Activated naive CD8-positive, alpha-beta T cell treated with anti-CD3 and anti-CD28 coated beads, Interleukin-2, amount 10 ng/mL, durations not matched to agents 7 days and 5 days (primary cell): ENCODE data around the gene CRADD. TPM values are rescaled to one million over a fixed set of nuclear protein-coding genes. Genes with fewer than 3 reads are reported as not detected.

Source experiments
- ATAC-seq: fragments of 150-1000 bp; cut with Tn5 transposase; one replicate; pipeline ENCODE4 v1.10.0; 2021; ENCODE audit warnings: low read depth, moderate library complexity
- POLR2A ChIA-PET: fragments of 350-600 bp; sonication (Branson Sonifier 250); formaldehyde crosslinking; loops from one replicate; lab custom pipeline; 2021; ENCODE audit warnings: antibody characterized with exemption; lab: Charles Lee
- DNase-seq: peaks from one replicate; pipeline ENCODE4 v3.0.0; 2021
- H3K27ac Mint-ChIP-seq: one replicate; pipeline ENCODE4 v1.8.0; 2022; ENCODE audit warnings: mild to moderate bottlenecking, mixed read lengths
- H3K27me3 Mint-ChIP-seq: one replicate; pipeline ENCODE4 v1.8.0; 2022; ENCODE audit warnings: mild to moderate bottlenecking, moderate library complexity, mixed read lengths
- H3K36me3 Mint-ChIP-seq: one replicate; pipeline ENCODE4 v1.8.0; 2021; ENCODE audit warnings: mild to moderate bottlenecking, mixed read lengths
- H3K4me1 Mint-ChIP-seq: one replicate; pipeline ENCODE4 v1.8.0; 2021; ENCODE audit warnings: mixed read lengths
- H3K4me3 Mint-ChIP-seq: one replicate; pipeline ENCODE4 v1.8.0; 2022; ENCODE audit warnings: mild to moderate bottlenecking, moderate library complexity, mixed read lengths
- H3K9me3 Mint-ChIP-seq: one replicate; pipeline ENCODE4 v1.8.0; 2021; ENCODE audit warnings: mixed read lengths
- total RNA-seq, 2 experiments: library from RNA; stranded (reverse); gene quantifications; one replicate each; pipeline ENCODE4 v1.2.3, GENCODE V29; 2021

Gene CRADD
- total RNA-seq, 2 experiments from 2014 or later, result 11.3 to 11.5 TPM

- DNase-seq (no peak), ATAC-seq (no peak)
- POLR2A ChIA-PET, result no interaction called here
- H3K9me3 Mint-ChIP-seq, result peaks cover 3% of the 10 kb centered on the region
- H3K4me1 Mint-ChIP-seq, result peaks cover 4% of the 10 kb centered on the region
- H3K27me3 Mint-ChIP-seq, result no peaks in the 10 kb centered on the region
- H3K36me3 Mint-ChIP-seq, result peaks cover 2% of the 10 kb centered on the region
- H3K4me3 Mint-ChIP-seq, result no peak overlapping the region
- no peak overlapping the region for H3K27ac Mint-ChIP-seq
Measured at GRCh38 chr12:93812626-93813025, 135.5 kb downstream of the CRADD start.

DNA sequence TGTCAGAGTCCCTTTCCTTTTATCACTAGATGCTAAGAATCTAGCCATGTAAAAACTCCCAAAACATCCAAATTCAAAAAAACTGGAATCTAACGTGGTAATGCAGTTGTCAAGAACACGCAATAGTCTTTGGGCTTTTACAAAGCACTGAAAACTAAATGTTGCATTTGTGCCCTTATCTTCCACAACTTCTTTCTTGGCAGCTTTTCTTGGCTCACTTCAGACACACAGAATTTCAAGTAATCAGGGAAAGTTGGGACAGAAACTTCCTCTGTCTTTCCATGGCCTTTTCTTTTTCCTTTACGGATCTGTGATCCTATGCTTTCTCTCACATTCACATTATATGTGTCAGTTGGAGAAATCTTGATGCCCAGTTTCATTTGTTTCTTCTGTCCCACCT is 136.0 kb downstream of the CRADD start:
- POLR2A ChIA-PET, result no interaction called here
- ATAC-seq, result no peak

DNA sequence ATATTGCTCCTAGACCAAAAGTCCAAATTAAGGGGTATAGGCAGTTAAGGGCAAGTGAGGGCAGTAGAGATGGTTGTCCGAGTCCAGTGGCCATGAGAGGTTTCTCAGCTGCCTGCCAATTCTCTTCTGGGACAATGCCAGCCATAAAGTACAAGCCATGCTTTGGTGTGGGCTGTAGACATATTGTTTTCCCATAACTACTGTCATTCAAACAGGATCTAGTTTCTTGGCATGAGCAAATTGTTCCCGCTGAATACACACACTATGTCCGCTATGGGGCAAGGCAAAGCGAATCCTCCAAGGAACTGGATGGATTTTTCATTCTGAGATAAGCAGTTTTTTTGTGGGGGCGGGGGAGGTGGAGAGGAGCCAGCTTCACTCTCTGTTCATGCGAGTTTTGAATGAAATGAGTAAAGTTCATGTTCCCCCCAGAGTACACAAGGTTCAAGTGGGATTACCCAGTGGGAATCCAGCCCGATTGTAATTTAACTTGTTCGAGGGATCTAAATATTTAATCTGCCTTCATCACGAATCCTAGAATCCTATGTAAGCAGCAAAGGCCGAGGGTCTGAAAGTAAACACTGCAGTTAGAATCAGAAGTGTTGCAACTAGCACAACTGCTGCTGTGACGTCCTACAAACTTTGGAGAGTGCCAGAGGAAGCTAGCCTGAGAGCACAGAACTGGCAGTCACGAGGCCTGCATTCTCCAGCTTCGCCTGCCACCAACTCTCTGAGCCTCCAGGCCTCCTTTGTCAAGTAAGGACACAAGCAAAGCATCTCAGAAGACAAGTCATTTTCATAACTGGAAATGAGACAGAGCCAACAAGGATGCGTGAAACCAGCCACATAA is 137.0 kb downstream of the CRADD start:
- DNase-seq, result no peak
- H3K27me3 Mint-ChIP-seq, result no peaks in the 10 kb centered on the region
- H3K36me3 Mint-ChIP-seq, result no peaks in the 10 kb centered on the region
- peaks cover 3% of the 10 kb centered on the region for H3K9me3 Mint-ChIP-seq
- POLR2A ChIA-PET, result no interaction called here
- no peak overlapping the region for H3K4me3 Mint-ChIP-seq
- peaks cover 4% of the 10 kb centered on the region for H3K4me1 Mint-ChIP-seq
- ATAC-seq, result no peak
- no peak overlapping the region for H3K27ac Mint-ChIP-seq

More for the DNA sequence above, 136.0 kb downstream of the CRADD start:
- Mint-ChIP-seq H3K4me1 (peaks cover 4% of the 10 kb centered on the region), H3K4me3 (no peak overlapping the region), H3K36me3 (no peaks in the 10 kb centered on the region), H3K27me3 (no peaks in the 10 kb centered on the region), H3K9me3 (peaks cover 3% of the 10 kb centered on the region), H3K27ac (no peak overlapping the region)
- DNase-seq, result no peak

GRCh38 chr12:93818488-93819049 is 141.4 kb downstream of the CRADD start:
- Mint-ChIP-seq H3K4me3 (no peak overlapping the region), H3K9me3 (peaks cover 4% of the 10 kb centered on the region), H3K27ac (no peak overlapping the region), H3K36me3 (peaks cover 7% of the 10 kb centered on the region), H3K27me3 (no peaks in the 10 kb centered on the region), H3K4me1 (peaks cover 3% of the 10 kb centered on the region)
- POLR2A ChIA-PET, result interaction anchor here (0.7 kb wide), 1 partner anchor 234 kb away, joined by 5 read pairs; no protein-coding TSS in a partner anchor
- ATAC-seq (no peak), DNase-seq (no peak)

GRCh38 chr12:93819050-93819491 is 141.9 kb downstream of the CRADD start:
- peaks cover 4% of the 10 kb centered on the region for H3K9me3 Mint-ChIP-seq
- peaks cover 3% of the 10 kb centered on the region for H3K4me1 Mint-ChIP-seq
- H3K36me3 Mint-ChIP-seq, result peaks cover 7% of the 10 kb centered on the region
- POLR2A ChIA-PET, result no interaction called here
- H3K27ac Mint-ChIP-seq, result no peak overlapping the region
- ATAC-seq (no peak), DNase-seq (no peak)
- H3K27me3 Mint-ChIP-seq, result no peaks in the 10 kb centered on the region
- H3K4me3 Mint-ChIP-seq, result no peak overlapping the region

DNA sequence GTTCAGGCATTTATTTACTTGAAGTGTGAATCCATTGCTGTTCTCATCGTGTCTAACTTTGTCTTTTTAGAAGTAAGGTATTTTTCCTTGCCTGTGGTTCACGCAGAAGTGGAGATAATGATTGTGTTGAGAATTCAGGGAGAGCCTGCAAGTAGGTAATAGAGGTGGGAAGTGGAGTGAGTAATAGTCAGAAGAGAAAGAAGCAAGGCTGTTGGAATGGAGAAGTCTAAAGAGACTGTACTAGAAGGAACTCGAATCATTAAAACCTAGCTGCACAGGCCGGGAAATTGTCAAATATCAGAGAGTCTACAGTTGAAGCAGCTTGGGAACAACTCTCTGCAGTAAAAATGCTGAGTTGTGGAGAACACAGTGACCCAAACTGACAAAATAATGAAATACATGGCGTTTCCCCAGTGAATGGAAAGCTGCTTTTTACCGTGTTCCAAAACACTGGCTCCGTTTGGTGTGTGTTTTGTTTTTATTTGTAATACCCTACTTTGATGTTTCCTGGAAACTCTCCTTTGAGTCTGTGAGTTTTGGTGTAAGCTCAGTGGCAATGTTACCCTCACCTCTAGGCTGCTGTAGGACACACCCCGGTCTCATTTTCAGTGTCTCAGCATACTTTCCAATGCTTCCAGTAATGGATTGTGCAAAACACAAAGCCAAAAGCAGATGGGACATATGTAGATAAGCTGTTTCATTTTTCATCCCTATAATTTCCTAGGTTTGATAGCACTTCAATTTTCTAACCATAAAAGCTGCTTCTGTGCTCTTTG is 146.6 kb downstream of the CRADD start:
- Mint-ChIP-seq H3K9me3 (peaks cover 2% of the 10 kb centered on the region), H3K4me3 (no peak overlapping the region), H3K27me3 (no peaks in the 10 kb centered on the region), H3K27ac (no peak overlapping the region), H3K36me3 (peaks cover 7% of the 10 kb centered on the region), H3K4me1 (peaks cover 3% of the 10 kb centered on the region)
- no peak for ATAC-seq
- DNase-seq, result no peak
- POLR2A ChIA-PET, result no interaction called here

- H3K36me3 Mint-ChIP-seq, result peaks cover 6% of the 10 kb centered on the region
- H3K27me3 Mint-ChIP-seq, result no peaks in the 10 kb centered on the region
- H3K4me1 Mint-ChIP-seq, result peaks cover 3% of the 10 kb centered on the region
- DNase-seq (no peak), ATAC-seq (no peak)
- POLR2A ChIA-PET, result no interaction called here
- H3K4me3 Mint-ChIP-seq, result no peak overlapping the region
- no peak overlapping the region for H3K27ac Mint-ChIP-seq
- peaks cover 2% of the 10 kb centered on the region for H3K9me3 Mint-ChIP-seq
Measured at GRCh38 chr12:93824514-93825500, 147.6 kb downstream of the CRADD start.

GRCh38 chr12:93825501-93825888 is 148.3 kb downstream of the CRADD start:
- Mint-ChIP-seq H3K27ac (no peak overlapping the region), H3K36me3 (peaks cover 2% of the 10 kb centered on the region), H3K27me3 (no peaks in the 10 kb centered on the region), H3K9me3 (peaks cover 2% of the 10 kb centered on the region), H3K4me1 (peaks cover 3% of the 10 kb centered on the region), H3K4me3 (no peak overlapping the region)
- no peak for DNase-seq
- POLR2A ChIA-PET, result no interaction called here
- no peak for ATAC-seq

- no peak for DNase-seq
- no peak overlapping the region for H3K4me3 Mint-ChIP-seq
- no peak overlapping the region for H3K27ac Mint-ChIP-seq
- peaks cover 2% of the 10 kb centered on the region for H3K9me3 Mint-ChIP-seq
- peaks cover 3% of the 10 kb centered on the region for H3K4me1 Mint-ChIP-seq
- no peaks in the 10 kb centered on the region for H3K27me3 Mint-ChIP-seq
- POLR2A ChIA-PET, result no interaction called here
- peaks cover 2% of the 10 kb centered on the region for H3K36me3 Mint-ChIP-seq
- no peak for ATAC-seq
Measured at GRCh38 chr12:93825931-93826555, 148.9 kb downstream of the CRADD start.

GRCh38 chr12:93827179-93827578 is 150.0 kb downstream of the CRADD start:
- peaks cover 2% of the 10 kb centered on the region for H3K36me3 Mint-ChIP-seq
- ATAC-seq, result no peak
- POLR2A ChIA-PET, result no interaction called here
- no peak for DNase-seq
- no peaks in the 10 kb centered on the region for H3K27me3 Mint-ChIP-seq
- H3K4me1 Mint-ChIP-seq, result peaks cover 4% of the 10 kb centered on the region
- H3K9me3 Mint-ChIP-seq, result no peaks in the 10 kb centered on the region
- no peak overlapping the region for H3K4me3 Mint-ChIP-seq
- no peak overlapping the region for H3K27ac Mint-ChIP-seq

DNA sequence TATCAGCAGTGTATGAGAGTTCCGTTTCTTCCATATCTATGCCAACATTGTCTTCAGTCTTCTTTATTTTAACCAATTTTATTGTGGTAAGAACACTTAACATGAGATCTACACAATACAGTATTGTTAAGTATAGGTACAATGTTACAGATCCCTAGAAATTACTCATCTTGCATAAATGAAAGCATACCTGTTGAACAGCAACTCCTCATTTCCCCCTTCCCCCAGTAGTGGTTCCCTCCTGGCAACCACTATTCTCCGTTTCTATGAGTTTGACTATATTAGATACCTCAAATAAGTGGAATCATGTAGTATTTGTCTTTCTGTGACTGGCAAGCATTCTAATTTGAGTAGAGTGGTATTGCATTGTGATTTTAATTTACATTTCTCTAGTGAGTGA is 150.5 kb downstream of the CRADD start:
- POLR2A ChIA-PET, result no interaction called here
- Mint-ChIP-seq H3K4me1 (peaks cover 2% of the 10 kb centered on the region), H3K27me3 (no peaks in the 10 kb centered on the region), H3K9me3 (no peaks in the 10 kb centered on the region), H3K27ac (no peak overlapping the region), H3K4me3 (no peak overlapping the region), H3K36me3 (no peaks in the 10 kb centered on the region)
- DNase-seq (no peak), ATAC-seq (no peak)

GRCh38 chr12:93829016-93829415 is 151.8 kb downstream of the CRADD start:
- Mint-ChIP-seq H3K36me3 (no peaks in the 10 kb centered on the region), H3K9me3 (no peaks in the 10 kb centered on the region), H3K27ac (no peak overlapping the region), H3K4me3 (no peak overlapping the region), H3K4me1 (peaks cover 2% of the 10 kb centered on the region), H3K27me3 (no peaks in the 10 kb centered on the region)
- ATAC-seq, result no peak
- no peak for DNase-seq
- POLR2A ChIA-PET, result no interaction called here
